Measurements from ENCODE around the gene ENDOD1.

DNA sequence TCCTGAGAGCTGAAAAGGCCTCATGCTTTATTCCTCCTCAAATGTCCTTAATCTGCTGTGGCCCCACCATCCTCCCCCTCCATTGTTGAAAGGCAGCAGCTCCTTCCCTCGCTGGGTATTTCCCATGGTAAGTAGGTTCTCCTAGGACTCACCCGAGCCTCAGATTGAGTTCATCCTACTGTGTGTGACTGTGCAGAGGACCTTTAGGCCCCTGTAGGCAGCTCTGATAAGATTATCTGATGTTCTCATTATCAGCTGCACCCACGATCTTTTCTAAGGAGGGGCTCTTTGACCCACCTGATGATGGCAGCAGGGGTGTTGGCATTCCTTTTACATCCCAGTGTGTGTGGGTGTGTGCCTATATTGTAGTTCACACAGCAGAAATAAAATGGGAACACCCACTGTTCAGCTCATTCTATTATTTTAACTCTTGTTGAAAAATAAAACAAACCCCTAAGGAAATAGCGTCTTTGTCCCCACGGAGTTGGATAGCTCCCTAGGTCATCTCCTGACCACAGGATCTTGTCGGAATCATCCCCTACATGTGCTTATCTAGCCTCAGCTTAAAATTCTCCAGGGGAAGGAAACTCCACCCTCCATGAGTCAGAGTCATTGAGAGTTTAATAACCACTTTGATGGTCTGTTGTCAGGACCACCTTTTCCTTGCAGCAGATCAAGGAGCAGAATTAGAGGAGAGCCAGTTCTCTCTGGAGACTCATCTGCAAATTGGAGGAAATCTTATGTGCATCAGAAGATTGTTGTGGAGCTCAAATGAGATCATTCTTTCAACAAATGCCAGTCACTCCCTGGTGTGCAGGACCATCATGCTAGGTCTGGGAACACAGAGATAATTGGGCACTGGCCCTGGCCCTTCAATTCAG is 19.3 kb downstream of the ENDOD1 start:
- TF ChIP-seq, protein P1, sequence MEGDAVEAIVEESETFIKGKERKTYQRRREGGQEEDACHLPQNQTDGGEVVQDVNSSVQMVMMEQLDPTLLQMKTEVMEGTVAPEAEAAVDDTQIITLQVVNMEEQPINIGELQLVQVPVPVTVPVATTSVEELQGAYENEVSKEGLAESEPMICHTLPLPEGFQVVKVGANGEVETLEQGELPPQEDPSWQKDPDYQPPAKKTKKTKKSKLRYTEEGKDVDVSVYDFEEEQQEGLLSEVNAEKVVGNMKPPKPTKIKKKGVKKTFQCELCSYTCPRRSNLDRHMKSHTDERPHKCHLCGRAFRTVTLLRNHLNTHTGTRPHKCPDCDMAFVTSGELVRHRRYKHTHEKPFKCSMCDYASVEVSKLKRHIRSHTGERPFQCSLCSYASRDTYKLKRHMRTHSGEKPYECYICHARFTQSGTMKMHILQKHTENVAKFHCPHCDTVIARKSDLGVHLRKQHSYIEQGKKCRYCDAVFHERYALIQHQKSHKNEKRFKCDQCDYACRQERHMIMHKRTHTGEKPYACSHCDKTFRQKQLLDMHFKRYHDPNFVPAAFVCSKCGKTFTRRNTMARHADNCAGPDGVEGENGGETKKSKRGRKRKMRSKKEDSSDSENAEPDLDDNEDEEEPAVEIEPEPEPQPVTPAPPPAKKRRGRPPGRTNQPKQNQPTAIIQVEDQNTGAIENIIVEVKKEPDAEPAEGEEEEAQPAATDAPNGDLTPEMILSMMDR (conservative IDR thresholded peaks at IDR 0.05): no peak
- TF ChIP-seq EZH2 (IDR thresholded peaks at IDR 0.05; ENCODE audit: low read depth): no peak

Data from PC-9 (cell line).